HCT116 (cell line): ENCODE measurements around the gene TMEM38A. TPM values are rescaled to one million over a fixed set of nuclear protein-coding genes. Genes with fewer than 3 reads are reported as not detected.
A peak's percentile ranks its signal among the peaks of the same experiment; 100 is the strongest.

Source experiments
- ATAC-seq: fragments of 200-7000 bp; cut with Tn5 transposase; 2 replicates; pipeline ENCODE4 v1.9.1; 2020; ENCODE audit warnings: mild to moderate bottlenecking, moderate library complexity
- Bru-seq: library from RNA; stranded (reverse); fragments of 400-500 nt; gene quantifications from one replicate; lab custom pipeline; 2021; lab: Mats Ljungman, UMichigan
- BruChase-seq, 2 experiments: library from RNA; stranded (reverse); fragments of 400-500 nt; gene quantifications; one replicate each; lab custom pipeline; 2021; lab: Mats Ljungman, UMichigan
- BruUV-seq: library from RNA; stranded (reverse); fragments of 400-500 nt; replicated peaks from 2 replicates; lab custom pipeline; 2021; lab: Mats Ljungman, UMichigan
- CTCF ChIA-PET: fragments of 300-600 bp; sonication (Branson Sonifier 250); formaldehyde crosslinking; loops from one replicate; lab custom pipeline; 2021; ENCODE audit warnings: antibody characterized with exemption; lab: Charles Lee
- POLR2A ChIA-PET: fragments of 300-600, 350-600 bp; sonication (Branson Sonifier 250); formaldehyde crosslinking; loops from one replicate; lab custom pipeline; 2021; ENCODE audit warnings: antibody characterized with exemption; lab: Charles Lee
- RAD21 ChIA-PET, 2 experiments: fragments of 300-600 bp; sonication (Branson Sonifier 250); formaldehyde crosslinking; loops; one replicate each; lab custom pipeline; 2023; ENCODE audit warnings: low total read pairs in 2 of 2; ENCODE audit not compliant: uncharacterized antibody in 2 of 2, unreplicated experiment in 2 of 2, low non-redundant PET in 1 of 2; lab: Charles Lee
- DNase-seq: peaks from one replicate; pipeline ENCODE4 v3.0.0-alpha.2; 2010; ENCODE audit warnings: low read depth, low spot score
- H2AFZ ChIP-seq: fragments of 200-600 bp; shearing (Covaris generic), sonication (generic); 2 replicates; pipeline ENCODE4 v1.6.1; 2017; ENCODE audit warnings: low read depth, mixed run types, mixed read lengths, antibody characterized with exemption, low read length; ENCODE audit not compliant: poor library complexity, severe bottlenecking
- H3K27ac ChIP-seq: 2 replicates; pipeline ENCODE4 v1.5.1; 2012; ENCODE audit warnings: low read depth, low read length
- H3K27me3 ChIP-seq: fragments of 200-600 bp; sonication (generic); 2 replicates; pipeline ENCODE4 v1.6.1; 2016; ENCODE audit warnings: mixed run types, low read length, mixed read lengths; ENCODE audit not compliant: insufficient read depth
- H3K36me3 ChIP-seq, 2 experiments: fragments of 200-500 bp in 1 of 2; fragments of 200-600 bp in 1 of 2; sonication (Bioruptor generic) in 1 of 2; sonication (generic) in 1 of 2; 2 replicates each; pipeline versions ENCODE4 v1.5.1 to v1.6.1; 2014 to 2016; ENCODE audit warnings: low read length in 2 of 2, inconsistent platforms in 1 of 2, mixed read lengths in 1 of 2, mixed run types in 1 of 2; ENCODE audit not compliant: insufficient read depth in 2 of 2, control insufficient read depth in 1 of 2
- H3K4me1 ChIP-seq, 2 experiments: fragments of 200-600 bp in 1 of 2; sonication (generic) in 1 of 2; 2 replicates each; pipeline versions ENCODE4 v1.5.1 to v1.6.1; 2012 to 2017; ENCODE audit warnings: low read length in 2 of 2, inconsistent platforms in 1 of 2, mild to moderate bottlenecking in 1 of 2, mixed read lengths in 1 of 2, mixed run types in 1 of 2, moderate library complexity in 1 of 2; ENCODE audit not compliant: insufficient read depth in 2 of 2, control insufficient read depth in 1 of 2
- H3K4me2 ChIP-seq: fragments of 200-600 bp; sonication (generic); 2 replicates; pipeline ENCODE4 v1.6.1; 2017; ENCODE audit warnings: mixed run types, low read length, mixed read lengths
- H3K4me3 ChIP-seq, 2 experiments: fragments of 200-600 bp in 1 of 2; sonication (generic) in 1 of 2; replicated peaks in 1 of 2; 2 replicates each; pipeline ENCODE4 v1.5.1; 2011 to 2016; ENCODE audit warnings: low read length in 2 of 2, control low read depth in 1 of 2, low read depth in 1 of 2, mild to moderate bottlenecking in 1 of 2, mixed read lengths in 1 of 2, mixed run types in 1 of 2
- H3K79me2 ChIP-seq: fragments of 200-600 bp; sonication (generic); 2 replicates; pipeline ENCODE4 v1.6.1; 2017; ENCODE audit warnings: mild to moderate bottlenecking, mixed run types, low read length, moderate library complexity, mixed read lengths; ENCODE audit not compliant: insufficient read depth
- H3K9ac ChIP-seq: fragments of 200-600 bp; sonication (generic); 2 replicates; pipeline ENCODE4 v1.6.1; 2016; ENCODE audit warnings: low read length, mixed read lengths
- H3K9me2 ChIP-seq: fragments of 200-600 bp; sonication (generic), shearing (Covaris generic); 2 replicates; pipeline ENCODE4 v1.6.1; 2017; ENCODE audit warnings: mixed run types, mild to moderate bottlenecking, moderate library complexity; ENCODE audit not compliant: insufficient read depth
- H3K9me3 ChIP-seq, 2 experiments: fragments of 200-500 bp in 1 of 2; fragments of 200-600 bp in 1 of 2; sonication (Bioruptor generic) in 1 of 2; sonication (generic) in 1 of 2; 2 replicates each; pipeline ENCODE4 v1.6.1; 2014 to 2017; ENCODE audit warnings: low read length in 2 of 2, mixed read lengths in 2 of 2, inconsistent platforms in 1 of 2, low read depth in 1 of 2, mild to moderate bottlenecking in 1 of 2, mixed run types in 1 of 2, moderate library complexity in 1 of 2; ENCODE audit not compliant: control insufficient read depth in 1 of 2, insufficient read depth in 1 of 2
- H4K20me1 ChIP-seq: fragments of 200-600 bp; sonication (generic), shearing (Covaris generic); 2 replicates; pipeline ENCODE4 v1.6.1; 2017; ENCODE audit warnings: mixed run types, mild to moderate bottlenecking, moderate library complexity; ENCODE audit not compliant: insufficient read depth
- CBX3 ChIP-seq: IDR thresholded peaks from 2 replicates; pipeline ENCODE4 v1.6.1; 2012; ENCODE audit warnings: low read depth
- CEBPB ChIP-seq: IDR thresholded peaks from 2 replicates; pipeline ENCODE4 v1.6.1; 2012; ENCODE audit warnings: low read depth
- EGR1 ChIP-seq: IDR thresholded peaks from 2 replicates; pipeline ENCODE4 v1.6.1; 2012; ENCODE audit warnings: low read depth
- EZH2 ChIP-seq: fragments of 200-600 bp; sonication (generic); IDR thresholded peaks from 2 replicates; pipeline ENCODE4 v1.6.1; 2017; ENCODE audit warnings: antibody characterized with exemption, mixed run types
- EZH2phosphoT487 ChIP-seq: fragments of 200-600 bp; IDR thresholded peaks from 2 replicates; pipeline ENCODE4 v1.6.1; 2018; ENCODE audit warnings: antibody characterized with exemption, borderline replicate concordance
- FOSL1 ChIP-seq: IDR thresholded peaks from 2 replicates; pipeline ENCODE4 v1.6.1; 2012; ENCODE audit warnings: low read depth
- JUND ChIP-seq: IDR thresholded peaks from 2 replicates; pipeline ENCODE4 v1.6.1; 2012
- POLR2A ChIP-seq: IDR thresholded peaks from 2 replicates; pipeline ENCODE4 v1.7.0; 2011; ENCODE audit warnings: borderline replicate concordance; ENCODE audit not compliant: insufficient read depth, insufficient read length; ENCODE audit errors: extremely low read depth
- POLR2AphosphoS5 ChIP-seq: IDR thresholded peaks from 2 replicates; pipeline ENCODE4 v1.6.1; 2011; ENCODE audit warnings: mild to moderate bottlenecking, low read depth, low read length, moderate library complexity
- RAD21 ChIP-seq: IDR thresholded peaks from 2 replicates; pipeline ENCODE4 v1.6.1; 2012; ENCODE audit warnings: low read depth, mild to moderate bottlenecking
- SIN3A ChIP-seq: IDR thresholded peaks from 2 replicates; pipeline ENCODE4 v1.6.1; 2012; ENCODE audit warnings: low read depth
- SP1 ChIP-seq: IDR thresholded peaks from 2 replicates; pipeline ENCODE4 v1.6.1; 2012; ENCODE audit warnings: low read depth
- SRF ChIP-seq: IDR thresholded peaks from 2 replicates; pipeline ENCODE4 v1.6.1; 2012; ENCODE audit warnings: low read depth
- TCF7L2 ChIP-seq: IDR thresholded peaks from 2 replicates; pipeline ENCODE4 v1.7.0; 2011; ENCODE audit warnings: borderline replicate concordance, inconsistent platforms; ENCODE audit not compliant: insufficient read depth, insufficient read length; ENCODE audit errors: extremely low read depth
- YY1 ChIP-seq: IDR thresholded peaks from 2 replicates; pipeline ENCODE4 v1.6.1; 2011; ENCODE audit warnings: low read length, low read depth, moderate library complexity, mild to moderate bottlenecking; ENCODE audit not compliant: insufficient replicate concordance; ENCODE audit errors: extremely low read depth
- ZFX ChIP-seq: fragments of 450-650 bp; IDR thresholded peaks from 2 replicates; pipeline ENCODE4 v1.6.1; 2017
- ZNF274 ChIP-seq: fragments of 200-500 bp; sonication (Bioruptor generic); IDR thresholded peaks from 2 replicates; pipeline ENCODE4 v1.6.1; 2014; ENCODE audit warnings: mild to moderate bottlenecking, low read depth, low read length, inconsistent platforms
- intact Hi-C: fragments of 100-400 bp; cut with micrococcal nuclease; formaldehyde crosslinking; loops from 2 replicates; pipeline ENCODE4 v1.10.0; 2022
- long read RNA-seq: library from polyadenylated mRNA; unstranded; transcript quantifications from one replicate; pipeline ENCODE4 v2.0.0, GENCODE V29; 2021; ENCODE audit not compliant: unreplicated experiment
- polyA plus RNA-seq: library from polyadenylated mRNA; unstranded; fragments of >200 nt; gene quantifications from 2 replicates; pipeline ENCODE4 v1.2.1, GENCODE V29; 2012; ENCODE audit warnings: missing spikeins
- total RNA-seq: library from RNA; stranded (reverse); gene quantifications from one replicate; pipeline ENCODE4 v1.2.1, GENCODE V29; 2021; ENCODE audit not compliant: unreplicated experiment
- TF ChIP-seq, protein P1 (sequence below), 3 experiments: fragments of 200-600 bp in 1 of 3; sonication (generic) in 1 of 3; IDR thresholded peaks in 2 of 3; conservative IDR thresholded peaks in 1 of 3; 2 replicates each; pipeline ENCODE4 v1.5.1; 2012 to 2017; ENCODE audit warnings: low read depth in 2 of 3, low read length in 2 of 3, antibody characterized with exemption in 1 of 3, borderline replicate concordance in 1 of 3, control low read depth in 1 of 3, mild to moderate bottlenecking in 1 of 3, mixed read lengths in 1 of 3, mixed run types in 1 of 3, moderate library complexity in 1 of 3; ENCODE audit not compliant: insufficient read depth in 1 of 3
- TF ChIP-seq, protein P2 (sequence below): IDR thresholded peaks from 2 replicates; pipeline ENCODE4 v1.6.1; 2012; ENCODE audit warnings: low read depth
- TF ChIP-seq, protein P3 (sequence below): IDR thresholded peaks from 2 replicates; pipeline ENCODE4 v1.6.1; 2012

Gene TMEM38A, protein sequence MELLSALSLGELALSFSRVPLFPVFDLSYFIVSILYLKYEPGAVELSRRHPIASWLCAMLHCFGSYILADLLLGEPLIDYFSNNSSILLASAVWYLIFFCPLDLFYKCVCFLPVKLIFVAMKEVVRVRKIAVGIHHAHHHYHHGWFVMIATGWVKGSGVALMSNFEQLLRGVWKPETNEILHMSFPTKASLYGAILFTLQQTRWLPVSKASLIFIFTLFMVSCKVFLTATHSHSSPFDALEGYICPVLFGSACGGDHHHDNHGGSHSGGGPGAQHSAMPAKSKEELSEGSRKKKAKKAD
- 9.0 TPM for total RNA-seq
- 9.2 and 10.1 TPM in 2 replicates for polyA plus RNA-seq
- percentile 49 among the genes with signal in this experiment for Bru-seq, nascent RNA
- BruChase-seq, experiment 1, labeled RNA remaining after a 6-hour chase, result percentile 61 among the genes with signal in this experiment
- BruChase-seq, experiment 2, labeled RNA remaining after a 2-hour chase, result percentile 56 among the genes with signal in this experiment
- long read RNA-seq, transcript TMEM38A-201 (6 exons, 2,649 nt), result major isoform, 24 of 34 reads
- long read RNA-seq, partial matches to known transcripts, result 6 of 34 reads
- long read RNA-seq, other reads (novel, unspliced or antisense), result 3 of 34 reads

DNA sequence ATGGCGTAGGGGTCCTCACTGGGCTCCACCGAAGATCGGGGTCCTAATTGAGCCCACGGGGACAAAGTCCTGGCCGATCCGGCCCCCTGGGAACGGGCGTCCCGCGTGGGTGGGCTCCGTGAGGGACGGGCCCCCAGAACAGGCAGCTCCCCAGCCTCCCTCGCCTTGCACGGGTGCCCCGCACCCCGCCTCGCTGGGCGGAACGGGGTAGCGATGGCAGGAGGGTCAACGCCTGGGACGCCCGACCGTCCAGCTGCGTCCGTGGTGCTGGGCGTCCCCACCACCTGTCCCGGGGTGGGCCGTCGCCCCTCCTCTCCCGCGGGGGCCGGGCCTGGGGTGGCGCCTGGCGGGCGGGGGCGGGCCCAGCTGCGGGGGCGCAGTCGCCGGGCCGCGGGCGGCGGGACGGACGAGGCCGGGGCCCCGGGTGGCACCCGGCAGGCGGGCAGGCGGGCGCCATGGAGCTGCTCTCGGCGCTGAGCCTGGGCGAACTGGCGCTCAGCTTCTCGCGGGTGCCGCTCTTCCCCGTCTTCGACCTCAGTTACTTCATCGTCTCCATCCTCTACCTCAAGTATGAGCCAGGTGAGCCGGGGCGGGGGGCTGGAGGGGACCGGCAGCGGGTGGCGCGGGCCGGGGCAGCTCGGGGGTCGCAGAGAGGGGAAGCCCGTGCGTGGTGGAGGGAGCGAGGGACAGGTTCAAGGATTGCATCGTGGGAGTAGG, at the start of gene TMEM38A:
Gene TMEM38A (plus strand): TSS at position 377 of the 717 bp plus-strand sequence. CDS start 79 bp downstream, at position 456.
- H3K27ac ChIP-seq, result peak within 1 kb of the TSS; percentile 95
- TF ChIP-seq EZH2, result no peak
- TF ChIP-seq EZH2phosphoT487, result no peak
- TF ChIP-seq SRF, result no peak
- no peak for TF ChIP-seq JUND
- peak; percentile 26; the same call in 1 of the 2 replicates for TF ChIP-seq ZFX
- no peak for TF ChIP-seq FOSL1
- TF ChIP-seq SP1, result no peak
- TF ChIP-seq EGR1, result peak; percentile 69; the same call in 1 of the 2 replicates
- TF ChIP-seq ZNF274, result no peak
- no peak; the same call in 1 of the 2 replicates for TF ChIP-seq SIN3A
- TF ChIP-seq POLR2A, result peak; percentile 14
- TF ChIP-seq CBX3, result no peak
- TF ChIP-seq TCF7L2, result no peak
- no peak for TF ChIP-seq RAD21
- TF ChIP-seq, protein P1, sequence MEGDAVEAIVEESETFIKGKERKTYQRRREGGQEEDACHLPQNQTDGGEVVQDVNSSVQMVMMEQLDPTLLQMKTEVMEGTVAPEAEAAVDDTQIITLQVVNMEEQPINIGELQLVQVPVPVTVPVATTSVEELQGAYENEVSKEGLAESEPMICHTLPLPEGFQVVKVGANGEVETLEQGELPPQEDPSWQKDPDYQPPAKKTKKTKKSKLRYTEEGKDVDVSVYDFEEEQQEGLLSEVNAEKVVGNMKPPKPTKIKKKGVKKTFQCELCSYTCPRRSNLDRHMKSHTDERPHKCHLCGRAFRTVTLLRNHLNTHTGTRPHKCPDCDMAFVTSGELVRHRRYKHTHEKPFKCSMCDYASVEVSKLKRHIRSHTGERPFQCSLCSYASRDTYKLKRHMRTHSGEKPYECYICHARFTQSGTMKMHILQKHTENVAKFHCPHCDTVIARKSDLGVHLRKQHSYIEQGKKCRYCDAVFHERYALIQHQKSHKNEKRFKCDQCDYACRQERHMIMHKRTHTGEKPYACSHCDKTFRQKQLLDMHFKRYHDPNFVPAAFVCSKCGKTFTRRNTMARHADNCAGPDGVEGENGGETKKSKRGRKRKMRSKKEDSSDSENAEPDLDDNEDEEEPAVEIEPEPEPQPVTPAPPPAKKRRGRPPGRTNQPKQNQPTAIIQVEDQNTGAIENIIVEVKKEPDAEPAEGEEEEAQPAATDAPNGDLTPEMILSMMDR (IDR thresholded peaks at IDR 0.05 in 2 of 3, conservative IDR thresholded peaks at IDR 0.05 in 1 of 3; ENCODE audit: borderline replicate concordance in 1 of 3, insufficient read depth in 1 of 3, low read depth in 2 of 3, low read length in 2 of 3), result no peak
- TF ChIP-seq POLR2AphosphoS5, result peak; percentile 67
- TF ChIP-seq CEBPB, result no peak
- TF ChIP-seq, protein P2, sequence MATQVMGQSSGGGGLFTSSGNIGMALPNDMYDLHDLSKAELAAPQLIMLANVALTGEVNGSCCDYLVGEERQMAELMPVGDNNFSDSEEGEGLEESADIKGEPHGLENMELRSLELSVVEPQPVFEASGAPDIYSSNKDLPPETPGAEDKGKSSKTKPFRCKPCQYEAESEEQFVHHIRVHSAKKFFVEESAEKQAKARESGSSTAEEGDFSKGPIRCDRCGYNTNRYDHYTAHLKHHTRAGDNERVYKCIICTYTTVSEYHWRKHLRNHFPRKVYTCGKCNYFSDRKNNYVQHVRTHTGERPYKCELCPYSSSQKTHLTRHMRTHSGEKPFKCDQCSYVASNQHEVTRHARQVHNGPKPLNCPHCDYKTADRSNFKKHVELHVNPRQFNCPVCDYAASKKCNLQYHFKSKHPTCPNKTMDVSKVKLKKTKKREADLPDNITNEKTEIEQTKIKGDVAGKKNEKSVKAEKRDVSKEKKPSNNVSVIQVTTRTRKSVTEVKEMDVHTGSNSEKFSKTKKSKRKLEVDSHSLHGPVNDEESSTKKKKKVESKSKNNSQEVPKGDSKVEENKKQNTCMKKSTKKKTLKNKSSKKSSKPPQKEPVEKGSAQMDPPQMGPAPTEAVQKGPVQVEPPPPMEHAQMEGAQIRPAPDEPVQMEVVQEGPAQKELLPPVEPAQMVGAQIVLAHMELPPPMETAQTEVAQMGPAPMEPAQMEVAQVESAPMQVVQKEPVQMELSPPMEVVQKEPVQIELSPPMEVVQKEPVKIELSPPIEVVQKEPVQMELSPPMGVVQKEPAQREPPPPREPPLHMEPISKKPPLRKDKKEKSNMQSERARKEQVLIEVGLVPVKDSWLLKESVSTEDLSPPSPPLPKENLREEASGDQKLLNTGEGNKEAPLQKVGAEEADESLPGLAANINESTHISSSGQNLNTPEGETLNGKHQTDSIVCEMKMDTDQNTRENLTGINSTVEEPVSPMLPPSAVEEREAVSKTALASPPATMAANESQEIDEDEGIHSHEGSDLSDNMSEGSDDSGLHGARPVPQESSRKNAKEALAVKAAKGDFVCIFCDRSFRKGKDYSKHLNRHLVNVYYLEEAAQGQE, result no peak
- TF ChIP-seq YY1, result no peak
- TF ChIP-seq, protein P3, sequence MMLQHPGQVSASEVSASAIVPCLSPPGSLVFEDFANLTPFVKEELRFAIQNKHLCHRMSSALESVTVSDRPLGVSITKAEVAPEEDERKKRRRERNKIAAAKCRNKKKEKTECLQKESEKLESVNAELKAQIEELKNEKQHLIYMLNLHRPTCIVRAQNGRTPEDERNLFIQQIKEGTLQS, result no peak

More for the DNA sequence above, at the start of gene TMEM38A:
- peak within 1 kb of the TSS; percentile 93 to 94 for H3K4me3 ChIP-seq
- H3K4me2 ChIP-seq, result peak within 1 kb of the TSS; percentile 99
- H4K20me1 ChIP-seq, result peaks cover 4% of the 10 kb centered on the region; the same call in 1 of the 2 replicates
- no peaks in the 10 kb centered on the region for H3K9me2 ChIP-seq
- H3K4me1 ChIP-seq, result peaks cover 4 to 21% of the 10 kb centered on the region in 2 experiments
- ChIA-PET RAD21 (no interaction called here), POLR2A (interaction anchor here (1.3 to 1.5 kb wide), 3 partner anchors 9 to 24 kb away, joined by 5 read pairs; no protein-coding TSS in a partner anchor), CTCF (interaction anchor here (1.2 kb wide), 1 partner anchor 13 kb away, joined by 3 read pairs; no protein-coding TSS in a partner anchor)
- peak within 1 kb of the TSS; percentile 77 for H2AFZ ChIP-seq
- ATAC-seq, result peak; percentile 49
- no peak for DNase-seq
- H3K36me3 ChIP-seq, result peaks cover 12 to 18% of the 10 kb centered on the region in 2 experiments; a peak in 2 of 4 replicates
- H3K9ac ChIP-seq, result peak within 1 kb of the TSS; percentile 91
- intact Hi-C loops, result no loop called here
- BruUV-seq, result no TSS peak
- no peaks in the 10 kb centered on the region for H3K9me3 ChIP-seq
- H3K27me3 ChIP-seq, result no peaks in the 10 kb centered on the region
- peaks cover 52% of the 10 kb centered on the region for H3K79me2 ChIP-seq
